Endothelial cell of umbilical vein (primary cell): ENCODE measurements around the gene KLF4. TPM values are rescaled to one million over a fixed set of nuclear protein-coding genes. Genes with fewer than 3 reads are reported as not detected.

Experiments
- BruUV-seq: library from RNA; stranded (reverse); fragments of 400-500 nt; replicated peaks from 2 replicates; lab custom pipeline; 2021; lab: Mats Ljungman, UMichigan
- CTCF ChIA-PET: fragments of 300-600, 350-600 bp; sonication (Branson Sonifier 250); formaldehyde crosslinking; loops from one replicate; lab custom pipeline; 2021; ENCODE audit warnings: antibody characterized with exemption, inconsistent platforms; lab: Charles Lee
- POLR2A ChIA-PET: fragments of 300-600, 350-600 bp; sonication (Branson Sonifier 250); formaldehyde crosslinking; loops from one replicate; lab custom pipeline; 2021; ENCODE audit warnings: antibody characterized with exemption, inconsistent platforms; lab: Charles Lee
- DNase-seq: peaks from one replicate; pipeline ENCODE4 v3.0.0-alpha.2; 2011; ENCODE audit warnings: low read depth, low spot score
- FAIRE-seq: peaks from 2 replicates; lab custom pipeline; 2011; peaks lifted over from hg19 to GRCh38; lab: Jason Lieb, UNC
- H2AFZ ChIP-seq: 2 replicates; pipeline ENCODE4 v1.6.0; 2012; ENCODE audit warnings: low read depth, low read length, control low read depth, inconsistent platforms
- H3K27ac ChIP-seq: 2 replicates; pipeline ENCODE4 v1.5.1; 2011; ENCODE audit warnings: low read depth, mild to moderate bottlenecking, control low read depth, low read length, moderate library complexity; ENCODE audit not compliant: insufficient read depth
- H3K27me3 ChIP-seq, 2 experiments: 2 replicates each; pipeline versions ENCODE4 v1.6.0 to v1.6.1; 2011; ENCODE audit warnings: low read length in 2 of 2, mixed read lengths in 1 of 2; ENCODE audit not compliant: control insufficient read depth in 2 of 2, insufficient read depth in 2 of 2
- H3K36me3 ChIP-seq, 2 experiments: 2 replicates in 1 of 2; 3 replicates in 1 of 2; pipeline ENCODE4 v1.5.1; 2011; ENCODE audit warnings: low read length in 2 of 2, mild to moderate bottlenecking in 1 of 2, moderate library complexity in 1 of 2; ENCODE audit not compliant: control insufficient read depth in 2 of 2, insufficient read depth in 2 of 2; ENCODE audit errors: extremely low read depth in 1 of 2
- H3K4me1 ChIP-seq: 3 replicates; pipeline ENCODE4 v1.5.1; 2011; ENCODE audit warnings: mild to moderate bottlenecking, low read length; ENCODE audit not compliant: control insufficient read depth, insufficient read depth; ENCODE audit errors: extremely low read depth
- H3K4me2 ChIP-seq: 2 replicates; pipeline ENCODE4 v1.6.1; 2011; ENCODE audit warnings: low read length, control low read depth, mixed read lengths; ENCODE audit not compliant: insufficient read depth
- H3K4me3 ChIP-seq, 3 experiments: fragments of 200-600 bp in 1 of 3; sonication (generic), shearing (Covaris generic) in 1 of 3; replicated peaks in 1 of 3; 2 replicates each; pipeline ENCODE4 v1.5.1; 2011 to 2016; ENCODE audit warnings: control low read depth in 3 of 3, low read length in 3 of 3, mild to moderate bottlenecking in 2 of 3, inconsistent platforms in 1 of 3, low read depth in 1 of 3, moderate library complexity in 1 of 3; ENCODE audit not compliant: insufficient read depth in 1 of 3
- H3K79me2 ChIP-seq: 2 replicates; pipeline ENCODE4 v1.6.0; 2012; ENCODE audit warnings: low read length, inconsistent platforms; ENCODE audit not compliant: control insufficient read depth, insufficient read depth
- H3K9ac ChIP-seq: replicated peaks from 2 replicates; pipeline ENCODE3; 2011; ENCODE audit warnings: low read length, control low read depth; ENCODE audit not compliant: insufficient read depth; ENCODE audit errors: extremely low read depth
- H3K9me1 ChIP-seq: replicated peaks from 3 replicates; pipeline ENCODE4 v1.6.0; 2011; ENCODE audit warnings: mild to moderate bottlenecking, low read length; ENCODE audit not compliant: control insufficient read depth, insufficient read depth; ENCODE audit errors: extremely low read depth
- H3K9me3 ChIP-seq: replicated peaks from 2 replicates; pipeline ENCODE4 v1.5.1; 2012; ENCODE audit warnings: low read length, inconsistent platforms; ENCODE audit not compliant: control insufficient read depth, insufficient read depth
- H4K20me1 ChIP-seq: replicated peaks from 2 replicates; pipeline ENCODE3; 2011; ENCODE audit warnings: mild to moderate bottlenecking, low read length; ENCODE audit not compliant: control insufficient read depth, insufficient read depth; ENCODE audit errors: extremely low read depth
- EZH2 ChIP-seq: IDR thresholded peaks from 2 replicates; pipeline ENCODE4 v1.6.1; 2012; ENCODE audit warnings: borderline replicate concordance, low read depth, mild to moderate bottlenecking, moderate library complexity, low read length, inconsistent platforms; ENCODE audit not compliant: severe bottlenecking
- GATA2 ChIP-seq: IDR thresholded peaks from 2 replicates; pipeline ENCODE4 v1.7.0; 2011; ENCODE audit warnings: low read depth, mild to moderate bottlenecking, moderate library complexity, mixed read lengths, low read length; ENCODE audit not compliant: insufficient read length, insufficient read depth
- JUN ChIP-seq: IDR thresholded peaks from 2 replicates; pipeline ENCODE4 v1.6.1; 2011; ENCODE audit warnings: borderline replicate concordance, low read depth; ENCODE audit not compliant: insufficient read length, insufficient read depth
- MAX ChIP-seq: IDR thresholded peaks from 2 replicates; pipeline ENCODE4 v1.6.1; 2011; ENCODE audit not compliant: insufficient read depth, insufficient read length
- MYC ChIP-seq: IDR thresholded peaks from one replicate; pipeline ENCODE4 v1.6.1; 2011; ENCODE audit warnings: mild to moderate bottlenecking, low read depth, low read length
- POLR2AphosphoS5 ChIP-seq: IDR thresholded peaks from 2 replicates; pipeline ENCODE4 v1.6.1; 2012; ENCODE audit warnings: low read depth, mild to moderate bottlenecking, control low read depth, low read length, moderate library complexity; ENCODE audit not compliant: insufficient read depth
- dilution Hi-C: fragments of 300-500 bp; cut with MboI; formaldehyde crosslinking; loops from one replicate; pipeline ENCODE4 v1.15.0; 2019; ENCODE audit warnings: low sequenced_read_pairs; ENCODE audit not compliant: extremely low pct_ligation_motif_present
- intact Hi-C: fragments of 100-400 bp; cut with micrococcal nuclease; formaldehyde crosslinking; loops from one replicate; pipeline ENCODE4 v1.10.0; 2022
- polyA plus RNA-seq, 4 experiments: library from polyadenylated mRNA; depleted of rRNA in 3 of 4; stranded (reverse) in 3 of 4; unstranded in 1 of 4; fragments of >200 nt; gene quantifications; 2 replicates each; pipeline versions ENCODE4 v1.2.1 to v1.2.3, GENCODE V29; 2011 to 2012; ENCODE audit warnings: missing spikeins in 1 of 4
- total RNA-seq: library from RNA; stranded (reverse); gene quantifications from 2 replicates; pipeline ENCODE4 v1.2.3, GENCODE V29; 2021

KLF4 gene
- total and polyA plus RNA-seq, 2 donors (not counting 3 experiments of a cell fraction or from before 2014, with no cell fraction given): 1.5 to 2.4 TPM

GRCh38 chr9:107492381-107492970 lies 2.9 kb upstream of the KLF4 start:
- intact Hi-C loops (no loop called here), dilution Hi-C loops (no loop called here)
- Histone ChIP-seq H3K4me3 (no peak overlapping the region), H3K9ac (no peak overlapping the region), H3K4me1 (peaks cover 15% of the 10 kb centered on the region), H4K20me1 (no peaks in the 10 kb centered on the region), H3K27ac (no peak overlapping the region), H2AFZ (no peak overlapping the region), H3K27me3 (peaks cover 8 to 22% of the 10 kb centered on the region in 2 experiments), H3K79me2 (no peaks in the 10 kb centered on the region), H3K4me2 (no peak overlapping the region), H3K36me3 (no peaks in the 10 kb centered on the region), H3K9me1 (no peaks in the 10 kb centered on the region), H3K9me3 (no peaks in the 10 kb centered on the region)
- ChIA-PET CTCF (interaction anchor here (1.9 kb wide), 1 partner anchor 13 kb away, joined by 6 read pairs; no protein-coding TSS in a partner anchor), POLR2A (no interaction called here)
- TF ChIP-seq MYC (no peak), JUN (no peak), EZH2 (no peak), POLR2AphosphoS5 (no peak), MAX (no peak), GATA2 (no peak)
- BruUV-seq: no TSS peak
- DNase-seq (no peak), FAIRE-seq (no peak)
